GM12872 (cell line): ENCODE measurements around the gene ANKRD31.

Source experiments
- TF ChIP-seq, protein P1 (sequence below): IDR thresholded peaks from 3 replicates; pipeline ENCODE4 v1.5.1; 2011; ENCODE audit warnings: low read depth, mild to moderate bottlenecking, low read length, moderate library complexity; ENCODE audit not compliant: insufficient read depth

ANKRD31 gene

DNA sequence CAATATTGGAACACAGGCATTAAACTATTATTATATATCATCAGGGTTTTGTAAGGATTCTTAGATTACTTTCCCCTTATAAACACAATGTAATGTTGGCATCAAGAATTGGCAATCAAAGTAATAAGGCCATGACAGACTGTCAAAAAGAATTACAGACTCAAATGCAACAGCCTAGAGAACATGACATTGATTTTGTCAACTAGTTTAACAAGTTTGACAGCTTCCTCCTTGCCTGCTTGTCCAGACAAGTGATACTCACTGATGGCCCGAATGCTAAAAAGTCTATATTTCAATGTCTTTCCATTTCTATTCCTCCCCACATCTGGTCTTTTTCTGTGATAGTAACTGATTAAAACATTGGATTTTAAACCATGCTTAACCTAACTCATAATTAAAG lies 6.4 kb upstream of the ANKRD31 start:
- TF ChIP-seq, protein P1, sequence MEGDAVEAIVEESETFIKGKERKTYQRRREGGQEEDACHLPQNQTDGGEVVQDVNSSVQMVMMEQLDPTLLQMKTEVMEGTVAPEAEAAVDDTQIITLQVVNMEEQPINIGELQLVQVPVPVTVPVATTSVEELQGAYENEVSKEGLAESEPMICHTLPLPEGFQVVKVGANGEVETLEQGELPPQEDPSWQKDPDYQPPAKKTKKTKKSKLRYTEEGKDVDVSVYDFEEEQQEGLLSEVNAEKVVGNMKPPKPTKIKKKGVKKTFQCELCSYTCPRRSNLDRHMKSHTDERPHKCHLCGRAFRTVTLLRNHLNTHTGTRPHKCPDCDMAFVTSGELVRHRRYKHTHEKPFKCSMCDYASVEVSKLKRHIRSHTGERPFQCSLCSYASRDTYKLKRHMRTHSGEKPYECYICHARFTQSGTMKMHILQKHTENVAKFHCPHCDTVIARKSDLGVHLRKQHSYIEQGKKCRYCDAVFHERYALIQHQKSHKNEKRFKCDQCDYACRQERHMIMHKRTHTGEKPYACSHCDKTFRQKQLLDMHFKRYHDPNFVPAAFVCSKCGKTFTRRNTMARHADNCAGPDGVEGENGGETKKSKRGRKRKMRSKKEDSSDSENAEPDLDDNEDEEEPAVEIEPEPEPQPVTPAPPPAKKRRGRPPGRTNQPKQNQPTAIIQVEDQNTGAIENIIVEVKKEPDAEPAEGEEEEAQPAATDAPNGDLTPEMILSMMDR, result no peak

- TF ChIP-seq, protein P1, result no peak
Measured at GRCh38 chr5:75242067-75242466, 5.4 kb upstream of the ANKRD31 start.

- TF ChIP-seq, protein P1, result no peak
Measured at GRCh38 chr5:75239681-75240080, 3.0 kb upstream of the ANKRD31 start.

GRCh38 chr5:75235711-75236110 lies 967 bp downstream of the ANKRD31 start:
- TF ChIP-seq, protein P1, result no peak

GRCh38 chr5:75234251-75234650 lies 2.4 kb downstream of the ANKRD31 start:
- TF ChIP-seq, protein P1, result no peak

GRCh38 chr5:75226916-75227315 lies 9.8 kb downstream of the ANKRD31 start:
- TF ChIP-seq, protein P1, result no peak

- TF ChIP-seq, protein P1, result no peak
Measured at GRCh38 chr5:75225506-75225905, 11.2 kb downstream of the ANKRD31 start.

- TF ChIP-seq, protein P1, result no peak
Measured at GRCh38 chr5:75214928-75215327, 21.8 kb downstream of the ANKRD31 start.
